ENCODE results near the gene PATL2.
A peak's percentile ranks its signal among the peaks of the same experiment; 100 is the strongest.
"Not testable (repeated sequence)": the region's sequence is repeated elsewhere in the genome, so short reads cannot be mapped to it uniquely, and the experiment has no call there.

The PATL2 gene

GRCh38 chr15:44718927-44719292 lies 7.8 kb upstream of the PATL2 start:
- no peak for DNase-seq

- DNase-seq = no peak
Measured at GRCh38 chr15:44718180-44718926, 7.2 kb upstream of the PATL2 start.

GRCh38 chr15:44716983-44717602 lies 6.0 kb upstream of the PATL2 start:
- DNase-seq = no peak

- DNase-seq = no peak
Measured at GRCh38 chr15:44715797-44716334, 4.7 kb upstream of the PATL2 start.

GRCh38 chr15:44715142-44715796 lies 4.1 kb upstream of the PATL2 start:
- no peak for DNase-seq

GRCh38 chr15:44713006-44713966 lies 2.2 kb upstream of the PATL2 start:
- peak; percentile 45 for DNase-seq

GRCh38 chr15:44712346-44713005 lies 1.4 kb upstream of the PATL2 start:
- DNase-seq = no peak

GRCh38 chr15:44711743-44712345 lies 721 bp upstream of the PATL2 start:
- DNase-seq = no peak

GRCh38 chr15:44710236-44711095 lies 657 bp downstream of the PATL2 start:
- DNase-seq = no peak

GRCh38 chr15:44706946-44707636 lies 4.0 kb downstream of the PATL2 start:
- DNase-seq = no peak

GRCh38 chr15:44706401-44706800 lies 4.7 kb downstream of the PATL2 start:
- no peak for DNase-seq

- DNase-seq = no peak
Measured at GRCh38 chr15:44705986-44706385, 5.1 kb downstream of the PATL2 start.

GRCh38 chr15:44700676-44701075 lies 10.4 kb downstream of the PATL2 start:
- not testable (repeated sequence) for DNase-seq

GRCh38 chr15:44698641-44699040 lies 12.5 kb downstream of the PATL2 start:
- no peak for DNase-seq

- no peak for DNase-seq
Measured at GRCh38 chr15:44697014-44697413, 14.1 kb downstream of the PATL2 start.

- DNase-seq = no peak
Measured at GRCh38 chr15:44695294-44695693, 15.8 kb downstream of the PATL2 start.

GRCh38 chr15:44694416-44694815 lies 16.7 kb downstream of the PATL2 start:
- no peak for DNase-seq

GRCh38 chr15:44692659-44693058 lies 18.5 kb downstream of the PATL2 start:
- no peak for DNase-seq

GRCh38 chr15:44690245-44690644 lies 20.9 kb downstream of the PATL2 start:
- DNase-seq = not testable (repeated sequence)

GRCh38 chr15:44689318-44689717 lies 21.8 kb downstream of the PATL2 start:
- not testable (repeated sequence) for DNase-seq

Data from NCI-H1694 (cell line).